ENCODE results near the gene TRIM28. TPM values are rescaled to one million over a fixed set of nuclear protein-coding genes. Genes with fewer than 3 reads are reported as not detected.
A peak's percentile ranks its signal among the peaks of the same experiment; 100 is the strongest.

TRIM28 gene
- total and polyA plus RNA-seq, 4 donors = 47.1 to 157 (median 84.2) TPM

GRCh38 chr19:58513213-58513693 lies 30.6 kb upstream of the TRIM28 start:
- no peak for TF ChIP-seq HNF4G (IDR thresholded peaks at IDR 0.05)
- no peak for TF ChIP-seq NR2F2 (IDR thresholded peaks at IDR 0.05)
- TF ChIP-seq RXRA (IDR thresholded peaks at IDR 0.05) = no peak
- TF ChIP-seq SP1 (IDR thresholded peaks at IDR 0.05) = no peak
- no peak for TF ChIP-seq CTCF (IDR thresholded peaks at IDR 0.05; ENCODE audit: low read depth, low read length, missing input control)
- no peak for TF ChIP-seq ZBTB33 (IDR thresholded peaks at IDR 0.05)
- no peak for TF ChIP-seq YY1 (IDR thresholded peaks at IDR 0.05)
- TF ChIP-seq ATF3 (IDR thresholded peaks at IDR 0.05) = no peak
- no peak for TF ChIP-seq HNF4A (conservative IDR thresholded peaks at IDR 0.05)
- TF ChIP-seq FOXA2 (IDR thresholded peaks at IDR 0.05) = no peak
- TF ChIP-seq MAX (IDR thresholded peaks at IDR 0.05) = no peak
- TF ChIP-seq REST (IDR thresholded peaks at IDR 0.05) = no peak
- no peak for TF ChIP-seq FOXA1 (IDR thresholded peaks at IDR 0.05)
- TF ChIP-seq RAD21 (IDR thresholded peaks at IDR 0.05) = no peak
- Histone ChIP-seq H3K27ac (ENCODE audit: low read depth in 1 of 2, low read length in 2 of 2) (peak overlapping the region; percentile 75 to 86), H3K4me3 (ENCODE audit: low read depth in 1 of 3, low read length in 3 of 3) (no peak overlapping the region), H3K36me3 (ENCODE audit: control insufficient read depth in 4 of 4, insufficient read depth in 3 of 4, low read depth in 1 of 4, low read length in 3 of 4) (peaks cover 0 to 9% (median 3%) of the 10 kb centered on the region in 4 donors), H3K9ac (ENCODE audit: low read depth in 1 of 2, low read length in 2 of 2) (peak overlapping the region in 1 of 2 donors; percentile 39), H3K9me3 (ENCODE audit: control insufficient read depth in 4 of 4, low read length in 3 of 4) (no peaks in the 10 kb centered on the region), H3K27me3 (ENCODE audit: control insufficient read depth in 4 of 4, insufficient read depth in 4 of 4, low read length in 3 of 4) (no peaks in the 10 kb centered on the region), H3K4me1 (ENCODE audit: control insufficient read depth in 4 of 4, insufficient read depth in 4 of 4, low read length in 3 of 4) (peaks cover 15 to 75% (median 50%) of the 10 kb centered on the region in 4 donors)
- WGBS = 75% methylated on average over 10 of the region's 10 CpGs
- no peak for DNase-seq (ENCODE audit: low spot score)
